BE2C (cell line): ENCODE measurements around the gene CNPY1.

Source experiments
- DNase-seq: peaks from one replicate; pipeline ENCODE4 v3.0.0-alpha.2; 2020
- H3K27me3 ChIP-seq: fragments of 250-450 bp; sonication (Bioruptor Pico); 2 replicates; pipeline ENCODE4 v1.5.1; 2020; ENCODE audit warnings: mild to moderate bottlenecking
- H3K36me3 ChIP-seq: fragments of 250-450 bp; sonication (Bioruptor Pico); 2 replicates; pipeline ENCODE4 v1.5.1; 2020; ENCODE audit warnings: mild to moderate bottlenecking
- H3K4me1 ChIP-seq: fragments of 250-450 bp; sonication (Bioruptor Pico); 2 replicates; pipeline ENCODE4 v1.5.1; 2020
- H3K4me3 ChIP-seq: 2 replicates; pipeline ENCODE4 v1.5.1; 2011; ENCODE audit warnings: low read depth, low read length
- H3K9me3 ChIP-seq: fragments of 250-450 bp; sonication (Bioruptor Pico); 2 replicates; pipeline ENCODE4 v1.5.1; 2020
- TF ChIP-seq, protein P1 (sequence below): IDR thresholded peaks from 2 replicates; pipeline ENCODE4 v1.5.1; 2012; ENCODE audit warnings: mild to moderate bottlenecking, low read depth, low read length

Gene CNPY1

DNA sequence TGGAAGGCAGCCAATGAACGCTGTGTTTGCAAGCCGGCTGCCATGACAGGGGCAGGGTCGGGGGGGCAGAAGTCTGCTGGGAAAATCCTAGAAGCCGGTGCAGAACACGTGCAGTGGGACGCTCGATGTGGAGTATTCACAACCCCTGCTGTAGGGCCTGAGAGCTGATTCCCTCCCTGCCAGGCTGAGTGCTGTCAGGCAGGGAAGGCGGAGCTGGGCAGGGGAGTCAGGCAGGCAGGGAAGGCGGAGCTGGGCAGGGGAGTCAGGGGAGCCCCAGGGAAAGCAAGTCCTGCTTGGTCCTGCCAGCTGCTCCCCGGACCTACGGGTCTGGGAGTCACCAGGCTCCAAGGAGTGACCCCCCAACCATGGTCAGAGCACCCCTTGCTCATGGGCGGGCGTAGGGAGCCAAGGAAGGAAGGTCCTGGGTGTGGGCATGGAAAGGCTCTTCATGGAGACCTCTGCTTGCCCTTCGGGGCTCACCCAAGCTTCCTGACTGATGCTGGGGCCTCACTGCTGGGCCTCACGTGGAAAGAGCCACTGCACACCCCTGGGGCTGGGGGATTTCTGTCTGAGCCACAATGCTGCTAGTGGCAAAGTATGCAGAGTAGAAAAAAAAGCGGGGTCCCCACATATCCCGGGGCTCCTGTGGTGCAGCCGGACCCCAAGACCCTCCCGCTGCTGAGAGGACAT lies 4.2 kb downstream of the CNPY1 start:
- Histone ChIP-seq H3K9me3 (no peaks in the 10 kb centered on the region), H3K4me3 (no peak overlapping the region), H3K4me1 (no peaks in the 10 kb centered on the region), H3K36me3 (no peaks in the 10 kb centered on the region), H3K27me3 (peaks cover 15% of the 10 kb centered on the region)
- TF ChIP-seq, protein P1, sequence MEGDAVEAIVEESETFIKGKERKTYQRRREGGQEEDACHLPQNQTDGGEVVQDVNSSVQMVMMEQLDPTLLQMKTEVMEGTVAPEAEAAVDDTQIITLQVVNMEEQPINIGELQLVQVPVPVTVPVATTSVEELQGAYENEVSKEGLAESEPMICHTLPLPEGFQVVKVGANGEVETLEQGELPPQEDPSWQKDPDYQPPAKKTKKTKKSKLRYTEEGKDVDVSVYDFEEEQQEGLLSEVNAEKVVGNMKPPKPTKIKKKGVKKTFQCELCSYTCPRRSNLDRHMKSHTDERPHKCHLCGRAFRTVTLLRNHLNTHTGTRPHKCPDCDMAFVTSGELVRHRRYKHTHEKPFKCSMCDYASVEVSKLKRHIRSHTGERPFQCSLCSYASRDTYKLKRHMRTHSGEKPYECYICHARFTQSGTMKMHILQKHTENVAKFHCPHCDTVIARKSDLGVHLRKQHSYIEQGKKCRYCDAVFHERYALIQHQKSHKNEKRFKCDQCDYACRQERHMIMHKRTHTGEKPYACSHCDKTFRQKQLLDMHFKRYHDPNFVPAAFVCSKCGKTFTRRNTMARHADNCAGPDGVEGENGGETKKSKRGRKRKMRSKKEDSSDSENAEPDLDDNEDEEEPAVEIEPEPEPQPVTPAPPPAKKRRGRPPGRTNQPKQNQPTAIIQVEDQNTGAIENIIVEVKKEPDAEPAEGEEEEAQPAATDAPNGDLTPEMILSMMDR: no peak
- no peak for DNase-seq

DNA sequence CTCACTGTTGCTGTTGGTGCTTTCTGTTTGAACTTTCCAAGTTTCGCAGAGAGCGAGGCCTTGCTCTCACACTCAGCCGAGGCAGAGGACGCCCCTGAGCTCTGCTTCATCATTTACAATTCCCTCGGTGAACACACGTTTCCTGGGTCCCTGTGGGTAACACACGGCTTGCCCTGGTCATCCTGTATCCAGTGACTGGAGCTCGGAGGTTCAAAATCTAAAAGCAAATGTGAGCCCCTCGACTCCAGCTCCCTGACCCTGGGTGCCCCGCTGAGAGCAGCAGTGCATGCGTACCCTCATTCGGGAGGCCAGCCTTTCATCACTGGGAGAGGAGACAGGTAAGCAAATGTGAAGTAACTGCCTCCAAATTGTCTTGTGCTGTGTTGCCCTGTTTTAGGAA lies 5.8 kb downstream of the CNPY1 start:
- Histone ChIP-seq H3K36me3 (no peaks in the 10 kb centered on the region), H3K9me3 (no peaks in the 10 kb centered on the region), H3K4me3 (no peak overlapping the region), H3K4me1 (no peaks in the 10 kb centered on the region), H3K27me3 (peaks cover 31% of the 10 kb centered on the region)
- no peak for DNase-seq
- TF ChIP-seq, protein P1: no peak

DNA sequence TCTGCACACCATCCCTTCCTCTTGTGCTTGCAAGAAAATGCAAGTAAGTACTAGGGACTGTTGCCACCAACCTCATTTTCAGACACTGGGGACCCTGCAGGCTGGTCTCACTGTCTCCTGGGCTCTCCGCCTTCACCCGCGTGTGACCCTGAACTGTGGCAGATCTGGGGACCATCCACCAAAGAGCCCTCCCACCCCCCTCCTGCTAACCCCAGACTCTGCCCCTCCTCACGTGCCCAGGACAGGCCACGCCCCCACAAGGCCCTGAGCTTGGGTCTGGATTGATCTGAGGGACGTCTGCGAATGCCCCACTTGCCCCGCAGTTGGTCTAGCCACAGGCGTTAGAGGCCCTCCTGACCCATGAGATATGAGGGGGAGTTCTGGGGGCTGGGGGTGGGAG lies 8.1 kb downstream of the CNPY1 start:
- Histone ChIP-seq H3K4me1 (no peaks in the 10 kb centered on the region), H3K4me3 (no peak overlapping the region), H3K36me3 (no peaks in the 10 kb centered on the region), H3K9me3 (no peaks in the 10 kb centered on the region), H3K27me3 (peaks cover 53% of the 10 kb centered on the region)
- DNase-seq: no peak
- TF ChIP-seq, protein P1: no peak

DNA sequence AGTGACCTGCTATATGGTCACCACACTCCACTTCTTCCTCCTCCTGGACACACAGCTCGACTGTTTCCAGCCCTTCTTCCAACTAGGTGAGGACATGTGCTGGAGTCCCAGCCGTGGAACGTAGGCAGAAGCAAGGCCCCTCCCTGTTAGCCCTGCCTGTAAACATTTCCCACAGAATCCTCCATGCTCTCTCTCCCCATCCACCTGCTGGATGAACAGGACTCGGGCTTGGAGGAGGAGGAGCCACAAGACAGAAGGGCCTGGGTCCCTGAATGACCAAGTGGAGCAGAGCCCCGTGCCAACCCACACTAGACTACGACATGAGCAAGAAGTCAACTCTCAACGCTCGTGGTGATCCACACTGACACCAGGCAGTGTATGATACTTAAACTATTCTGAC lies 9.9 kb downstream of the CNPY1 start:
- Histone ChIP-seq H3K36me3 (no peaks in the 10 kb centered on the region), H3K4me3 (no peak overlapping the region), H3K27me3 (peaks cover 72% of the 10 kb centered on the region), H3K4me1 (no peaks in the 10 kb centered on the region), H3K9me3 (no peaks in the 10 kb centered on the region)
- DNase-seq: no peak
- TF ChIP-seq, protein P1: no peak

DNA sequence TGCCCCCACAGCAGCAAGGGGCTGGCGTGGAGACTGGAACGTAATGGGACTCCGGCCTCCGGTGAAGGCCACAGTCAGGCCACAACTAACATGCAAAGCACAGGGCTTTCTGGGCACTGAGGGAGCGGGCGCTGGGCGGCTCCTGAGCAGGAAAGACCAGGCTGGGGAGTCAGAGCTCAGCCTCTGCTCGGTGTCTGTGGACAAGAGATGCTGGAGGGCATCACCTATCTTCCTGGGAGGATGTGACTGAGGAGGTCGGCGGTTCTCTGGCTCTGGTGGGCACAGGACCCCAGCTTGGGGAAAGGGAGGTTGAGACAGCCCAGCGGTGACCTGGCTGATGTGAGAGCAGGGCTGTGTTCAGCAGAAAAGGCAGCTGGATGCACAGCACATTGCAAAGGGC lies 11.7 kb downstream of the CNPY1 start:
- TF ChIP-seq, protein P1: no peak
- no peak for DNase-seq
- peaks cover 83% of the 10 kb centered on the region for H3K27me3 ChIP-seq

DNA sequence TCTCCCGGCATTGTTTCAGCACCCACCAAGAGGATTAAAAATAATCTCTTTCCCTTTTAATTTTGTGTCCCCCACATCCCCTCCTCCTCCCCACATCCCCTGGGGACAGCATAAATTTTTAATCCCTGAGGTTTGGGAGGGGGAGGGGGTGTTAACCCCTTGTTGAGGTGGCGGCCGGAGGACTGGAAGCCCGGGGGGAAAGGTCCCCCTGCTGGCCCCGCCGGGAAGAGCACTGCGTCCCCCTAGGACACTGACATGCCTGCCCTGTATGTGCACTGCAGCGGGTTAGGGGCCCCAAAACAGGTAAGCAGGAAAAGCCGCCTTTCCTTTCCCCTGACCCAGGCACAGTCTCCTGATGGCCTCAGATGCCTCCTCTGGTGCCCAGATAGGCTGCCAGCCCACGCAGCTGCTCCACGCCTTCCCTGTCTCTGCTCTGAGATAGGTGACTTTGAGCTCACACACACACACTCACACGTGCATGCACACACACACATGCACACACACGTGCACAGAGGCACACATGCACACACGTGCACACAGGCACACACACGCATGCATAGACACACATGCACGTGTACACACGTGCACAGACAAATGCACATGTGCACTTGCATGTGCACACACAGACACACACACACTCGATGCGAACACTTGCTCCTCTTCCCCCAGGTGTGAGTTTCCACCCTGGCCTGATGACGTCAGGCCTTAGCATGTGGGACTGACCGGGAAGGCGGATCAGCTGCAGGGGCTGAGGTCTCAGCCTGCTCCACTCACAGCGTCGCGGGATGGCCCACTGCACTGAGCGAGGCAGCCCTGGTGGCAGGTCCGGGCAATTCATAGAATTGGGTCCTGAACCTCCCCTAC lies 12.3 kb downstream of the CNPY1 start:
- H3K9me3 ChIP-seq: no peaks in the 10 kb centered on the region
- no peaks in the 10 kb centered on the region for H3K4me1 ChIP-seq
- DNase-seq: peak; percentile 59
- H3K4me3 ChIP-seq: peak overlapping the region; percentile 21
- H3K36me3 ChIP-seq: no peaks in the 10 kb centered on the region
- H3K27me3 ChIP-seq: peaks cover 81% of the 10 kb centered on the region
- TF ChIP-seq, protein P1: peak; percentile 70

More for the DNA sequence above, 11.7 kb downstream of the CNPY1 start:
- Histone ChIP-seq H3K4me1 (no peaks in the 10 kb centered on the region), H3K4me3 (no peak overlapping the region), H3K36me3 (no peaks in the 10 kb centered on the region), H3K9me3 (no peaks in the 10 kb centered on the region)
